HAP-1 (cell line): ENCODE data around the gene PSPN.
A peak's percentile ranks its signal among the peaks of the same experiment; 100 is the strongest.
"Not testable (repeated sequence)": the region's sequence is repeated elsewhere in the genome, so short reads cannot be mapped to it uniquely, and the experiment has no call there.

Experiments
- DNase-seq, 2 experiments: peaks; one replicate each; pipeline ENCODE4 v3.0.0-alpha.2; 2016 to 2020; ENCODE audit warnings: low spot score in 2 of 2
- H3K27me3 ChIP-seq: fragments of 250-450 bp; sonication (Bioruptor Pico); 2 replicates; pipeline ENCODE4 v1.5.1; 2020; ENCODE audit warnings: low read depth, mild to moderate bottlenecking, moderate library complexity
- H3K36me3 ChIP-seq: fragments of 250-450 bp; sonication (Bioruptor Pico); replicated peaks from 2 replicates; pipeline ENCODE4 v1.5.1; 2020; ENCODE audit warnings: mild to moderate bottlenecking
- H3K4me1 ChIP-seq: fragments of 250-450 bp; sonication (Bioruptor Pico); 2 replicates; pipeline ENCODE4 v1.5.1; 2020; ENCODE audit warnings: mild to moderate bottlenecking
- H3K4me3 ChIP-seq: fragments of 250-450 bp; sonication (Bioruptor Pico); 2 replicates; pipeline ENCODE4 v1.5.1; 2020; ENCODE audit warnings: mild to moderate bottlenecking, moderate library complexity
- H3K9me3 ChIP-seq: fragments of 250-450 bp; sonication (Bioruptor Pico); 2 replicates; pipeline ENCODE4 v1.5.1; 2020; ENCODE audit warnings: mild to moderate bottlenecking, moderate library complexity
- in situ Hi-C: fragments of 300-500 bp; cut with MboI; formaldehyde crosslinking; loops from 3 replicates; pipeline ENCODE4 v1.14.3; 2020; ENCODE audit warnings: low sequenced_read_pairs, inconsistent platforms, mixed read lengths

The PSPN gene

DNA sequence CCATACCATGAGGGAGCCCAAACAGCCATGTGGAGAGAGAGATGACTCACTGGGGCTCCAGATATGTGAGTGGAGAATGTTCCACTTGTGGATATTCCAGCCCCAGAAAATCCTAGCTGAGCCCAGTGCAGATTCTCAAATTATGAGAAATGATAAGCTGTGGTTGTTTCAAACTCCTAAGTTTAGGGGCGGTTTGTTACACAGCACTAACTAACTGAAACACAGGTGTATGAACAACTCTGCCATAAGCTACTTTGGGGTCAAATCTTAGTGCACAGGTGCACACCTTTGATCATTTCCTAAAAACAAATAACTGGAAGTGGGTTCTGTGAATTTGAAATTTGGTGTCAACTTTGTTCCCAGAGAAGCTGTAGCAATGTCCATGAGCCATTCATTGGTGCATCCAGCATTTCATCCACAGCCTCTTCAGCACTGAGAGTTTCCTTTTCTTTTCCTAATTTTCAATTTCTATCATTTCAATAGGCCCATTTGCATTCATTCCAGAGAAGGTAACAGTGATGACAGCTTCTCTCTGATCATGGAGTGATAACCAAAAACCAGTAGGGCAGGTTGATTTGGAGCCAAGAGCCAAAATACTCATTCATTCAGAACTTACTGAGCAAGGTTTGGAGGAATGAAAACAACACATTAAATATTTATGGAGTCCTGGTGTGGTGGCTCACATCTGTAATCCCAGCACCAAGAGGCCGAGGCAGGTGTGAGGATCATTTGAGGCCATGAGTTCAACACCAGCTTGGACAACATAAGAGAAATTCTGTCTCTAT is 23.2 kb downstream of the PSPN start:
- in situ Hi-C loops: no loop called here
- DNase-seq: no peak

DNA sequence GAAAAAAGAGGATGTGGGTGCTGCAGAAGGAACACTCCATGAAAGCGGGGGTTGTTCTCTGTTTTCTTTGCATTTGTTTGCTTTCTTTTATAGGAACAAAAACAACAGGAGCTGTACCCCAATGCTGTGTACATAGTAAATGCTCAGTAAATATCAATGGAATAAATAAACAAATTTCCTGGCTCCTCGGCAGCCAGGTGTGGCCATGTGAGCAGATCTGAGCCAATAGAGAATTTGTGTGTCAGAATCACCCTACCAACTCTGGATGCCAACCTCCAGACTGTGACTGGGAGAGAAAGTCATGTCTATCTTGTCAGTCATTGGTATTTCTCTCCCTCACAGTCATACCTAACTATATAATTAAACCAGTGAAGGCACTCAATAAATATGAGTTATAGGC is 25.0 kb downstream of the PSPN start:
- no peak for DNase-seq
- Histone ChIP-seq H3K9me3 (no peaks in the 10 kb centered on the region), H3K4me3 (no peak overlapping the region), H3K36me3 (no peaks in the 10 kb centered on the region), H3K27me3 (no peaks in the 10 kb centered on the region), H3K4me1 (no peaks in the 10 kb centered on the region)
- in situ Hi-C loops: no loop called here

More for the DNA sequence above, 23.2 kb downstream of the PSPN start:
- H3K27me3 ChIP-seq: no peaks in the 10 kb centered on the region
- no peaks in the 10 kb centered on the region for H3K9me3 ChIP-seq
- H3K4me1 ChIP-seq: no peaks in the 10 kb centered on the region
- no peak overlapping the region for H3K4me3 ChIP-seq
- no peaks in the 10 kb centered on the region for H3K36me3 ChIP-seq

DNA sequence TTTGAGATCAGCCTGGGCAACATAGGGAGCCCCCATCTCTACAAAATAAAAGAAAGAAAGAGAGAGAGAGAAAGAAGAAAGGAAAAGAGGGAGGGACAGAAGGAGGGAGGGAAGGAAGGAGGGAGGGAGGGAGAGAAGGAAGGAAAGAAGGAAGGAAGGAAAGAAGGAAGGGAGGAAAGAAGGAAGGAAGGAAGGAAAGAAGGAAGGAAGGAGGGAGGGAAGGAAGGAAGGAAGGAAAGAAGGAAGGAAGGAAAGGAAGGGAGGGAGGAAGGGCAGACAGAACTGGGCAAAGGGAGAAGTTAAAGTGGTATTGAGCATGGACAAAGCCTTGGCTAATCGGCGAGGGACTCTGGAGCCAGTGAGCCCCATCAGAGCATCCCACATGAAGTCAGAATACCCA is 26.5 kb downstream of the PSPN start:
- H3K36me3 ChIP-seq, in situ Hi-C loops, H3K9me3 ChIP-seq, H3K4me1 ChIP-seq, H3K4me3 ChIP-seq, DNase-seq, H3K27me3 ChIP-seq: not testable (repeated sequence)

DNA sequence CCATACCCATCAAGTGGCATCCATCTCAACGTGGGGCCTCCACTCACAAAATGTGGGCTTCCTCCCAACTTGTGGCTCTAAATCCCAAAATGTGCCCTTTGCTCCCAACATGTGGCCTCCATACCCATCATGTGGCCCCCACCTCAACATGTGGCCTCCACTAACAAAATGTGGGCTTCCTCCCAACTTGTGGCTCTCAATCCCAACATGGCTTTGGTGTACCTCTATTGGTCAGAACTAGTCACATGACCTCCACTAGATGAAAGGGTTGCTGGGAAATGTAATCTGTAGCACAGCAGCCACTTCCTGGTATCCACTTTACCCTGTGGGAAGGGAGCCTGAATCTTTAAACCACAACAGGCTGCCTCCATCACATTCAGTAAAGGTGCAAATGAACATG is 32.3 kb downstream of the PSPN start:
- Histone ChIP-seq H3K9me3 (no peaks in the 10 kb centered on the region), H3K4me3 (no peak overlapping the region), H3K36me3 (no peaks in the 10 kb centered on the region), H3K4me1 (no peaks in the 10 kb centered on the region), H3K27me3 (no peaks in the 10 kb centered on the region)
- no peak for DNase-seq
- in situ Hi-C loops: no loop called here

DNA sequence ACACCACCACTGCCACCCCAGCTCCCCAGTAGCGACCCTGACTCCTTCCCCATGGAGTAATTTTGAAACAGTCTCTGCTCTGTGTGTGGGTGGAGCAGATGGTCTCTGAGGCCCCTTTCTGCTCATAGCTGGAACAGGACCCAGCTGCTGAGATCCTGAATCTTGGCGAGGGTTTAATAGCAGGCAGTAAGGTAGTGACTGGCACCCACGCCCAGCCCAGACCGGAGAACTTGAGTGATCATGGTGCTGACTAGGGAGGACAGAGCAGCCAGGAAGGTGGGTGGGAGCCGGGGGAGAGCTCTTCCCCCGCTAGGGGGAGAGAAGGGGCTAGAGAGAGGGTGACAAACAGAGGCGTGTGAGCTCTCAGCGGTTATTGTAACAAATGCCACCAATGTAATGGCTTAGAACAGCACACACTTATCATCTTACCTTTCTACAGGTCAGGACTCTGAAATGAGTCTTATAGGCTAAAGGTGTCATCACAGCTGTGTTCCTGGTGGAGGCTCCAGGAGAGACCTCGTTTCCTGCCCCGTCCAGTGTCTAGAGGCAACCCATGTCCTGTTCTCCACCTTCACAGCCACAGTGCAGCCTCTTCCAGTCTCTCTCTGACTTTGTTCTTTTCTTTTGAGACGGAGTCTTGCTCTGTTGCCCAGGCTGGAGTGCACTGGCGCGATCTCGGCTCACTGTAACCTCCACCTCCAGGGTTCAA is 35.1 kb downstream of the PSPN start:
- Histone ChIP-seq H3K27me3 (no peaks in the 10 kb centered on the region), H3K9me3 (no peaks in the 10 kb centered on the region), H3K4me3 (no peak overlapping the region), H3K4me1 (no peaks in the 10 kb centered on the region), H3K36me3 (no peaks in the 10 kb centered on the region)
- peak in 1 of 2 experiments; percentile 19 for DNase-seq
- in situ Hi-C loops: no loop called here

DNA sequence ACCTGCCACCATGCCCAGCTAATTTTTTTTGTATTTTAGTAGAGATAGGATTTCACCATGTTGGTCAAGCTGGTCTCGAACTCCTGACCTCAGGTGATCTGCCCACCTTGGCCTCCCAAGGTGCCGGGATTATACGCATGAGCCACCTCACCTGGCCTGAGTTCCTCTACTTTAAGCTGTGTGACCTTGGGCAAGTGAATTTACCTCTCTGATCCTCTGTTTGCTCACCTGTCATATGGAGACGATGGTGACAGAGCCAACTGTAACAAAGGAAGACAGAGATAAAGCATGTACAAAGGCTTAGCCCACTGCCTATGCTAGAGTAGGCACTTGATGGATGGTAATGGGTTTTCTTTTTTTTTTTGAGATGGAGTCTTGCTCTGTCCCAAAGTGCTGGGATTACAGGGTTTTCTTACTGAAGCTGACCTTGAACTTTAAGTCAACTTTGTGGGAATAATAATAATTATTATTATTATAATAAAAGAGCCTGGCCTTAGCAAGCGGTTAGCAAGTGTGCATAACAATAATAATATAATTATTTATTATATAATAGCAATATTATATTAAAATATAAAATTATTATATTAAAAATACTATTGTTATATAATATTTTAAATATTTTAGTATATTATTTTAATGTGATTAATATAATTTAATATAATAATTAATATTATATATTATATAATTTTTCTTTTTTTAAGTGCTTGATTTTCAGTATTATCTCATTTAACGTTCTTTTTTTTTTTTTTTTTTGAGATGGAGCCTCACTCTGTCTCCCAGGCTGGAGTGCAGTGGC is 41.0 kb downstream of the PSPN start:
- Histone ChIP-seq H3K4me1 (no peaks in the 10 kb centered on the region), H3K27me3 (no peaks in the 10 kb centered on the region), H3K36me3 (no peaks in the 10 kb centered on the region), H3K9me3 (no peaks in the 10 kb centered on the region), H3K4me3 (no peak overlapping the region)
- in situ Hi-C loops: no loop called here
- DNase-seq: no peak

DNA sequence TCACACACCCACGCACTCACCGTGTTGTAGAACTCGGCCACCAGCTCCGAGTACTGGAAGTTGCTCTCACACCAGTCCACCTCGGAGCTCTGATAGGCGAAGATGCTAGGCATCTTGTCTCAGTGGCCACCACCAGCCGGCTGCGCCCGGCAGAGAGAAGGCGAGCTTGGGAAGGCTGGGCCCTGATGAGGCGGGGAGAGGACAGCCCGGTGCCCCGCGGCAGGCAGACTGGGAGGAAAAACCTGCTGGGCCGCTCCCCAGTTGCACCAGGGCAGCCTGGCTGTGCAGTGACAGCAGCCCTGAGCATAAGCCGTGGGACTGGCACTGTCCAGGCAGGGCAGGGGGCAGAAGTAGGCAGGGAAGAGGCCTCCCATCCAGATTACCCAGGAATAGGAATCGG is 42.3 kb downstream of the PSPN start, which contains the start of gene ACER1:
TSS of gene ACER1 (minus strand) at position 174 of the 400 bp plus-strand sequence. CDS start at position 113, 61 bp downstream.
- Histone ChIP-seq H3K36me3 (no peaks in the 10 kb centered on the region), H3K4me1 (no peaks in the 10 kb centered on the region)

DNA sequence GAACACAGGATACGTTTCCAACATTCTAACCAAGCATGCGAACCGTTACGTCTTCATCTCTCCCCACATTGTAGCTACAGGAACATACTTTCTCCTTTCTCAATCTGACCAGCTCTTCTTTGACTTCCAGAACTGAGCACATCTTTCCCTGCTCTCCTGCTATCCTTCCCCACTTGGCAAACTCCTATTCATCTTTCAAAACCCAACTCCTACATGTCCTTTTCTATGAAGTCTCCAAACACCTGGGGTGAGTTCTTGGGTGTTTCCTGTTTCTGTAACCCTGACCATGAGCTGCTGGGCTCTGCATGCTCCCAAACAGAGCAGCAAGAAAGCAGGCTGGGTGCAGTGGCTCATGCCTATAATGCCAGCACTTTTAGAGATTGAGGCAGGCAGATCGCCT is 48.9 kb downstream of the PSPN start:
- Histone ChIP-seq H3K4me3 (no peak overlapping the region), H3K9me3 (no peaks in the 10 kb centered on the region; the same call in 1 of the 2 replicates), H3K27me3 (no peaks in the 10 kb centered on the region), H3K36me3 (no peaks in the 10 kb centered on the region), H3K4me1 (no peaks in the 10 kb centered on the region)
- in situ Hi-C loops: no loop called here
- DNase-seq: no peak

More for the DNA sequence above, 42.3 kb downstream of the PSPN start, which contains the start of gene ACER1:
- Histone ChIP-seq H3K4me3 (no peak within 1 kb of the TSS), H3K27me3 (no peaks in the 10 kb centered on the region), H3K9me3 (no peaks in the 10 kb centered on the region)
- no peak for DNase-seq
- in situ Hi-C loops: no loop called here

DNA sequence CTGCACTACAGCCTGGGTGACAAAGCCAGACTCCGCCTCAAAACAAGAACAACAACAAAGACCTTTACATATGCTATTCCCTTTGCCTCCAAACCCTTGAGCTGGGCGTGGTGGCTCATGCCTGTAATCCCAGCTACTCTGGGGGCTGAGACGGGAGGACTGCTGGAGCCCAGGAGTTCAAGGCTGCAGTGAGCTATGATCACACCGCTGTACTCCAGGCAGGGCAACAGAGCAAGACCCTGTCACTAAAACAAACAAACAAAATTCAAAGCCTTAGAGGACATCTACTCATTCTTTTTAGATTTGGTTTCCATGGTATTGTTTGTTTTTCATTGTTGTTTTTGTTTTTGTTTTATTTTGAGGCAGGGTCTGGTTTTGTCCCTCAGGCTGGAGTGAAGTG is 50.1 kb downstream of the PSPN start:
- in situ Hi-C loops: no loop called here
- H3K27me3 ChIP-seq: no peaks in the 10 kb centered on the region
- no peaks in the 10 kb centered on the region for H3K4me1 ChIP-seq
- DNase-seq: peak in 1 of 2 experiments; percentile 22
- H3K9me3 ChIP-seq: no peaks in the 10 kb centered on the region; the same call in 1 of the 2 replicates
- no peaks in the 10 kb centered on the region for H3K36me3 ChIP-seq
- H3K4me3 ChIP-seq: no peak overlapping the region
